Measurements from ENCODE around the gene LORICRIN. TPM values are rescaled to one million over a fixed set of nuclear protein-coding genes. Genes with fewer than 3 reads are reported as not detected.

LORICRIN gene
- total and polyA plus RNA-seq, 2 donors (not counting 1 experiment from before 2014, with no cell fraction given): 0.39 TPM; not detected in 1

GRCh38 chr1:153250166-153250565 lies 9.3 kb upstream of the LORICRIN start:
- H3K4me3 ChIP-seq (ENCODE audit: control extremely low read depth in 1 of 5, extremely low read depth in 1 of 5, insufficient read depth in 1 of 5, low read depth in 2 of 5, low read length in 4 of 5): no peak overlapping the region
- H3K9me3 ChIP-seq (ENCODE audit: control extremely low read depth in 1 of 3, control insufficient read depth in 2 of 3, insufficient read depth in 1 of 3, low read length in 2 of 3): no peaks in the 10 kb centered on the region
- H3K4me3 Mint-ChIP-seq: no peak overlapping the region
- no peaks in the 10 kb centered on the region for H3K9me3 Mint-ChIP-seq (ENCODE audit: insufficient read depth)
- CTCF ChIA-PET: no interaction called here
- no peak overlapping the region for H3K4me2 ChIP-seq (replicated peaks; ENCODE audit: low read depth, low read length, poor library complexity, severe bottlenecking)
- no peak overlapping the region for H3K27ac Mint-ChIP-seq
- H3K4me1 ChIP-seq (ENCODE audit: control insufficient read depth in 2 of 2, insufficient read depth in 2 of 2, low read length in 2 of 2): no peaks in the 10 kb centered on the region
- H3K9ac ChIP-seq (ENCODE audit: low read length): no peak overlapping the region
- POLR2A ChIA-PET: no interaction called here
- no peak overlapping the region for H2AFZ ChIP-seq (ENCODE audit: insufficient read depth, low read depth, low read length, poor library complexity, severe bottlenecking)
- no peak for DNase-seq
- H3K79me2 ChIP-seq (ENCODE audit: control insufficient read depth, insufficient read depth, low read length): no peaks in the 10 kb centered on the region
- WGBS (ENCODE audit: insufficient coverage): no CpG with 5 or more reads among the region's 1 CpG
- no peaks in the 10 kb centered on the region for H3K4me1 Mint-ChIP-seq
- H3K27me3 ChIP-seq (replicated peaks in 1 of 4; ENCODE audit: control extremely low read depth in 1 of 4, control insufficient read depth in 3 of 4, insufficient read depth in 4 of 4, low read length in 3 of 4): peaks cover 0 to 20% (median 14%) of the 10 kb centered on the region in 4 experiments
- H4K20me1 ChIP-seq (ENCODE audit: control insufficient read depth, insufficient read depth, low read length, poor library complexity, severe bottlenecking): no peaks in the 10 kb centered on the region
- no peaks in the 10 kb centered on the region for H3K36me3 ChIP-seq (replicated peaks in 1 of 2; ENCODE audit: control extremely low read depth in 1 of 2, control insufficient read depth in 1 of 2, extremely low read depth in 1 of 2, insufficient read depth in 2 of 2, low read length in 1 of 2)
- intact Hi-C loops (cut with micrococcal nuclease): no loop called here
- H3K27me3 Mint-ChIP-seq: peaks cover 42% of the 10 kb centered on the region
- no peak for ATAC-seq (ENCODE audit: low read depth)
- no peak overlapping the region for H3K27ac ChIP-seq (ENCODE audit: low read length in 2 of 2)
- no peak for TF ChIP-seq CTCF (IDR thresholded peaks at IDR 0.05)
- no peak for TF ChIP-seq EZH2 (IDR thresholded peaks at IDR 0.05; ENCODE audit: borderline replicate concordance, insufficient read depth, low read depth, low read length, poor library complexity, severe bottlenecking)

GRCh38 chr1:153251087-153251486 lies 8.4 kb upstream of the LORICRIN start:
- TF ChIP-seq CTCF (IDR thresholded peaks at IDR 0.05) (no peak), EZH2 (IDR thresholded peaks at IDR 0.05; ENCODE audit: borderline replicate concordance, insufficient read depth, low read depth, low read length, poor library complexity, severe bottlenecking) (no peak)
- no peak overlapping the region for H3K4me3 Mint-ChIP-seq
- H3K27ac Mint-ChIP-seq: no peak overlapping the region
- no peaks in the 10 kb centered on the region for H3K9me3 Mint-ChIP-seq (ENCODE audit: insufficient read depth)
- no peaks in the 10 kb centered on the region for H3K36me3 ChIP-seq (replicated peaks in 1 of 2; ENCODE audit: control extremely low read depth in 1 of 2, control insufficient read depth in 1 of 2, extremely low read depth in 1 of 2, insufficient read depth in 2 of 2, low read length in 1 of 2)
- H3K4me1 ChIP-seq (ENCODE audit: control insufficient read depth in 2 of 2, insufficient read depth in 2 of 2, low read length in 2 of 2): no peaks in the 10 kb centered on the region
- DNase-seq (no peak), ATAC-seq (ENCODE audit: low read depth) (no peak)
- no peaks in the 10 kb centered on the region for H4K20me1 ChIP-seq (ENCODE audit: control insufficient read depth, insufficient read depth, low read length, poor library complexity, severe bottlenecking)
- ChIA-PET CTCF (interaction anchor here (0.8 kb wide), 1 partner anchor 11 kb away, joined by 3 read pairs; no protein-coding TSS in a partner anchor), POLR2A (no interaction called here)
- H3K9me3 ChIP-seq (ENCODE audit: control extremely low read depth in 1 of 3, control insufficient read depth in 2 of 3, insufficient read depth in 1 of 3, low read length in 2 of 3): no peaks in the 10 kb centered on the region
- intact Hi-C loops (cut with micrococcal nuclease): no loop called here
- H3K27me3 ChIP-seq (replicated peaks in 1 of 4; ENCODE audit: control extremely low read depth in 1 of 4, control insufficient read depth in 3 of 4, insufficient read depth in 4 of 4, low read length in 3 of 4): peaks cover 0 to 18% (median 12%) of the 10 kb centered on the region in 4 experiments
- no peak overlapping the region for H3K27ac ChIP-seq (ENCODE audit: low read length in 2 of 2)
- no peak overlapping the region for H2AFZ ChIP-seq (ENCODE audit: insufficient read depth, low read depth, low read length, poor library complexity, severe bottlenecking)
- no peak overlapping the region for H3K9ac ChIP-seq (ENCODE audit: low read length)
- peaks cover 39% of the 10 kb centered on the region for H3K27me3 Mint-ChIP-seq
- no peak overlapping the region for H3K4me3 ChIP-seq (ENCODE audit: control extremely low read depth in 1 of 5, extremely low read depth in 1 of 5, insufficient read depth in 1 of 5, low read depth in 2 of 5, low read length in 4 of 5)
- H3K79me2 ChIP-seq (ENCODE audit: control insufficient read depth, insufficient read depth, low read length): no peaks in the 10 kb centered on the region
- no peaks in the 10 kb centered on the region for H3K4me1 Mint-ChIP-seq
- 38% methylated on average over 1 of the region's 2 CpGs for WGBS (ENCODE audit: insufficient coverage)
- no peak overlapping the region for H3K4me2 ChIP-seq (replicated peaks; ENCODE audit: low read depth, low read length, poor library complexity, severe bottlenecking)

Measured in B cell (primary cell).